K562 (cell line): ENCODE measurements around the gene TULP4. TPM values are rescaled to one million over a fixed set of nuclear protein-coding genes. Genes with fewer than 3 reads are reported as not detected.

ENCODE experiments used
- ATAC-seq: fragments of 200-7000 bp; cut with Tn5 transposase; 3 replicates; pipeline ENCODE4 v1.9.1; 2020; ENCODE audit warnings: moderate library complexity
- BruUV-seq: library from RNA; stranded (reverse); fragments of 400-500 nt; replicated peaks from 2 replicates; lab custom pipeline; 2021; lab: Mats Ljungman, UMichigan
- CTCF ChIA-PET: fragments of 300-600 bp; formaldehyde crosslinking; extraction: SDS; loops from one replicate; lab custom pipeline; 2021; ENCODE audit warnings: low intra/inter-chr PET ratio; lab: Yijun Ruan, JAX
- POLR2A ChIA-PET: fragments of 300-600, 350-650 bp; sonication (Branson Sonifier 250); formaldehyde crosslinking; extraction: SDS; loops from one replicate; lab custom pipeline; 2021; ENCODE audit warnings: antibody characterized with exemption, inconsistent platforms; lab: Yijun Ruan, JAX
- DNase-seq, 4 experiments: peaks; one replicate each; pipeline versions ENCODE4 v3.0.0 to v3.0.0-alpha.2; 2011 to 2018; ENCODE audit warnings: low spot score in 3 of 4, mixed read lengths in 3 of 4; ENCODE audit errors: extremely low read depth in 1 of 4
- FAIRE-seq: peaks from 2 replicates; lab custom pipeline; 2011; peaks lifted over from hg19 to GRCh38; lab: Jason Lieb, UNC
- H2AFZ ChIP-seq: 2 replicates; pipeline ENCODE4 v1.6.0; 2011; ENCODE audit warnings: low read depth, low read length, control low read depth, inconsistent platforms
- H3K27ac ChIP-seq: fragments of 200-600 bp; 3 replicates; pipeline ENCODE4 v1.8.0; 2011; ENCODE audit warnings: low read depth, mild to moderate bottlenecking, control low read depth, inconsistent platforms, low read length, moderate library complexity, mixed read lengths; ENCODE audit errors: extremely low read depth
- H3K27me3 ChIP-seq, 2 experiments: fragments of 300-600 bp in 1 of 2; 2 replicates in 1 of 2; 3 replicates in 1 of 2; pipeline versions ENCODE4 v1.6.0 to v1.8.0; 2011; ENCODE audit warnings: inconsistent platforms in 2 of 2, low read length in 2 of 2, mild to moderate bottlenecking in 1 of 2, mixed read lengths in 1 of 2, moderate library complexity in 1 of 2; ENCODE audit not compliant: control insufficient read depth in 2 of 2, insufficient read depth in 2 of 2
- H3K36me3 ChIP-seq: fragments of 300-600 bp; 3 replicates; pipeline ENCODE4 v1.8.0; 2011; ENCODE audit warnings: mild to moderate bottlenecking, low read length, inconsistent platforms; ENCODE audit not compliant: control insufficient read depth, insufficient read depth
- H3K4me1 ChIP-seq, 2 experiments: fragments of 200-600 bp in 1 of 2; replicated peaks in 1 of 2; 2 replicates in 1 of 2; 3 replicates in 1 of 2; pipeline versions ENCODE4 v1.5.1 to v1.8.0; 2011; ENCODE audit warnings: inconsistent platforms in 2 of 2, low read length in 2 of 2, mild to moderate bottlenecking in 1 of 2, mixed read lengths in 1 of 2, moderate library complexity in 1 of 2; ENCODE audit not compliant: control insufficient read depth in 2 of 2, insufficient read depth in 2 of 2
- H3K4me2 ChIP-seq: 2 replicates; pipeline ENCODE4 v1.6.1; 2011; ENCODE audit warnings: low read length, control low read depth, inconsistent platforms, mixed read lengths; ENCODE audit not compliant: insufficient read depth
- H3K4me3 ChIP-seq: fragments of 200-600 bp; sonication (generic), shearing (Covaris generic); 2 replicates; pipeline ENCODE4 v1.5.1; 2016; ENCODE audit warnings: control low read depth, inconsistent platforms
- H3K79me2 ChIP-seq: fragments of 200-600 bp; 3 replicates; pipeline ENCODE4 v1.8.0; 2011; ENCODE audit warnings: low read length, inconsistent platforms; ENCODE audit not compliant: control insufficient read depth, insufficient read depth
- H3K9ac ChIP-seq, 2 experiments: 2 replicates each; pipeline versions ENCODE4 v1.6.0 to v1.6.1; 2011; ENCODE audit warnings: low read depth in 2 of 2, low read length in 2 of 2, control low read depth in 1 of 2, inconsistent platforms in 1 of 2, mild to moderate bottlenecking in 1 of 2, mixed read lengths in 1 of 2; ENCODE audit not compliant: insufficient read depth in 1 of 2
- H3K9me1 ChIP-seq: one replicate; pipeline ENCODE4 v1.6.0; 2011; ENCODE audit warnings: inconsistent platforms, mild to moderate bottlenecking, low read length, moderate library complexity; ENCODE audit not compliant: control insufficient read depth, insufficient read depth
- H3K9me3 ChIP-seq: replicated peaks from 2 replicates; pipeline ENCODE4 v1.5.1; 2011; ENCODE audit warnings: low read depth, low read length, inconsistent platforms; ENCODE audit not compliant: control insufficient read depth, insufficient read depth
- H4K20me1 ChIP-seq: replicated peaks from 2 replicates; pipeline ENCODE4 v1.6.1; 2011; ENCODE audit warnings: low read length, inconsistent platforms, mixed read lengths; ENCODE audit not compliant: control insufficient read depth, insufficient read depth
- ARNT ChIP-seq, 2 experiments: fragments of 450-650 bp; IDR thresholded peaks; 2 replicates each; pipeline ENCODE4 v1.6.1; 2016; ENCODE audit warnings: mild to moderate bottlenecking in 1 of 2
- BACH1 ChIP-seq: fragments of 200-800 bp; sonication (Bioruptor generic); IDR thresholded peaks from 2 replicates; pipeline ENCODE4 v1.6.1; 2016; ENCODE audit warnings: missing genetic modification characterization, missing compliant biosample characterization
- CBX5 ChIP-seq: IDR thresholded peaks from 2 replicates; pipeline ENCODE4 v1.6.1; 2014; ENCODE audit warnings: low read depth, borderline replicate concordance
- MYC ChIP-seq, 2 experiments: fragments of 250-450 bp in 1 of 2; sonication (Bioruptor Pico) in 1 of 2; IDR thresholded peaks; 2 replicates each; pipeline versions ENCODE4 v1.5.1 to v1.6.1; 2012 to 2021; ENCODE audit warnings: low read depth in 2 of 2, borderline replicate concordance in 1 of 2, improper control_type of control experiment in 1 of 2, low read length in 1 of 2, mild to moderate bottlenecking in 1 of 2, moderate library complexity in 1 of 2
- RBM14 ChIP-seq: fragments of 200-400 bp; formaldehyde crosslinking; IDR thresholded peaks from 2 replicates; pipeline ENCODE4 v1.6.1; 2018; ENCODE audit warnings: low read depth, mild to moderate bottlenecking, low read length, moderate library complexity, borderline replicate concordance; ENCODE audit not compliant: insufficient read depth
- YY1 ChIP-seq, 3 experiments: IDR thresholded peaks; 2 replicates each; pipeline ENCODE4 v1.6.1; 2011; ENCODE audit warnings: low read length in 2 of 3, mild to moderate bottlenecking in 2 of 3, moderate library complexity in 2 of 3, borderline replicate concordance in 1 of 3, control low read depth in 1 of 3, low read depth in 1 of 3; ENCODE audit not compliant: insufficient read depth in 3 of 3, insufficient replicate concordance in 2 of 3, control insufficient read depth in 1 of 3, insufficient read length in 1 of 3; ENCODE audit errors: extremely low read depth in 1 of 3
- ZNF436 ChIP-seq: fragments of 250-450, 450-650 bp; sonication (Bioruptor Pico); formaldehyde crosslinking; IDR thresholded peaks from 2 replicates; pipeline ENCODE4 v1.7.0; 2020; ENCODE audit warnings: mild to moderate bottlenecking
- WGBS: fragments of 100-300 bp; shearing (Covaris generic); methylation state at CpG from one replicate; pipeline ENCODE4 v1.1.6; 2016; ENCODE audit warnings: low coverage, mixed read lengths; ENCODE audit not compliant: insufficient coverage; ENCODE audit errors: missing lambda C conversion rate; 5-methylcytosine and 5-hydroxymethylcytosine counted together
- in situ Hi-C: fragments of 300-500 bp; cut with MboI; formaldehyde crosslinking; loops from 4 replicates; pipeline ENCODE4 v1.15.0; 2018; ENCODE audit warnings: inconsistent platforms, mixed read lengths
- intact Hi-C: fragments of 100-400 bp; cut with micrococcal nuclease; formaldehyde crosslinking; loops from 2 replicates; pipeline ENCODE4 v1.14.2; 2022
- polyA plus RNA-seq, 8 experiments: library from polyadenylated mRNA; depleted of rRNA in 4 of 8; stranded (reverse) in 5 of 8; unstranded in 3 of 8; fragments of >200 nt; fragmentation: Nextera tagmentation in 2 of 8; fragmentation: Illumina TruSeq in 1 of 8; extraction: Ambion mirVana in 2 of 8; extraction: Trizol in 1 of 8; gene quantifications; 2 replicates each; pipeline versions ENCODE4 v1.2.1 to v1.2.3, GENCODE V29; 2011 to 2014; ENCODE audit warnings: inconsistent platforms in 1 of 8, missing spikeins in 1 of 8
- total RNA-seq, 7 experiments: library from RNA; depleted of rRNA in 6 of 7; stranded (reverse); fragments of >200 nt in 6 of 7; fragmentation: Illumina TruSeq in 2 of 7; extraction: Trizol in 2 of 7; gene quantifications; 2 replicates each; pipeline versions ENCODE4 v1.2.1 to v1.2.3, GENCODE V29; 2011 to 2021; ENCODE audit warnings: low replicate concordance in 1 of 7

TULP4 gene
- total and polyA plus RNA-seq, 9 of the 15 experiments (the other 6 are each of a cell fraction or from before 2014, with no cell fraction given) = 1.2 to 50.4 (median 11.0) TPM

DNA sequence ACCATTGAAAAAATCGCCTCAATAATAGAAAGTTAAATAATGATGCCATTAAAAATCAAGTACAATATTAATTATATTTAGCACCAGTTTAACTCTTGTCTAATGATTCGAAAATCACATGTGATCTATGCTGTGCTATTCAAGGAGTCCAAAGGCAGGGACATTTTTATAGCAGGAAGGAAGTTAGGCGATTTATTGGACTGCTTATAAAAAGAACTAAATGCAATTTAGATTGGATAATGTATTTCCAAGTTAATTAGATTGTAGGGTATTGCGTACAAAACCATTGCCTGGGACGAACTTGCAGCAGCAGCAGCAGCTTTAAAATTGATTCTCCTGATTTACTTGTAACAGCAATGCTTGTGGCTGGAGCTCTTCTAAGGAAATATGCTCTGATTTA is 160.2 kb downstream of the TULP4 start:
- Histone ChIP-seq H3K9me3 (no peaks in the 10 kb centered on the region), H4K20me1 (no peaks in the 10 kb centered on the region), H3K27ac (no peak overlapping the region), H3K9me1 (no peaks in the 10 kb centered on the region), H3K36me3 (peaks cover 6% of the 10 kb centered on the region; the same call in 2 of the 3 replicates), H3K79me2 (no peaks in the 10 kb centered on the region), H3K4me3 (no peak overlapping the region), H3K4me2 (no peak overlapping the region), H3K27me3 (no peaks in the 10 kb centered on the region), H3K9ac (no peak overlapping the region)
- BruUV-seq = no TSS peak
- no peak for ATAC-seq
- in situ Hi-C loops (no loop called here), intact Hi-C loops (no loop called here)
- no peak for FAIRE-seq
- POLR2A ChIA-PET = interaction anchor here (0.6 kb wide), 2 partner anchors 246 to 970 kb away, joined by 3 read pairs; no protein-coding TSS in a partner anchor
- no peak for TF ChIP-seq BACH1 (tag)
- TF ChIP-seq CBX5 = no peak
- TF ChIP-seq YY1 (IDR thresholded peaks at IDR 0.05; ENCODE audit: borderline replicate concordance in 1 of 3, control insufficient read depth in 1 of 3, extremely low read depth in 1 of 3, insufficient read depth in 3 of 3, insufficient read length in 1 of 3, insufficient replicate concordance in 2 of 3, low read depth in 1 of 3, low read length in 2 of 3) = no peak
- no peak for TF ChIP-seq ZNF436 (CRISPR knock-in tag)
- TF ChIP-seq MYC (IDR thresholded peaks at IDR 0.05; ENCODE audit: low read depth, low read length) = no peak
- TF ChIP-seq MYC (CRISPR knock-in tag; IDR thresholded peaks at IDR 0.05; ENCODE audit: borderline replicate concordance, low read depth) = no peak
- no peak for TF ChIP-seq RBM14
- TF ChIP-seq ARNT (IDR thresholded peaks at IDR 0.05) = no peak
- TF ChIP-seq, all 486 proteins: peak for 0
- CTCF ChIA-PET = no interaction called here
- WGBS = 52% methylated on average over 5 of the region's 5 CpGs
- Histone ChIP-seq H2AFZ (no peak overlapping the region), H3K4me1 (peaks cover 3 to 15% of the 10 kb centered on the region in 2 experiments; a peak in 4 of 5 replicates)
- DNase-seq = no peak
